DMS 273 (cell line): Measurements from ENCODE around the gene COL4A2.
"Not testable (repeated sequence)": the region's sequence is repeated elsewhere in the genome, so short reads cannot be mapped to it uniquely, and the experiment has no call there.

Experiments used
- DNase-seq: peaks from one replicate; lab custom pipeline; 2025; ENCODE audit not compliant: unreplicated experiment; lab: John Stamatoyannopoulos, UW

Gene COL4A2

DNA sequence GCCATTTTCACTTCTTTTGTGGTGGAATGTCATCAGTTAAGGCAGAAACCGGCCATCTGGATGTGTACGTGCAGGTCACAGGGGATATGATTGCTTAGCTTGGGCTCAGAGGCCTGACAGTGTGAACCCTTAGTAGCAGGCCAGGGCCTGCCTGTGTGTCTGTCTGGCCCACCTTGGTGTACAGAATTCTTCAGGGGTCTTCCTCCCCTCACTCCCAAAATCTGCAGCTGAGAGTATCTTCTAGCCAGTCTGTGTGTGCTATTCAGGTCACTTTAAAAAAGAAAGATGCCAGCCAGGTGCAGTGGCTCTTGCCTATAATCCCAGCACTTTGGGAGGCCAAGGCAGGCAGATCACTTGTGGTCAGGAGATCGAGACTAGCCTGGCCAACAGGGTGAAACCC is 179.8 kb downstream of the COL4A2 start:
- not testable (repeated sequence) for DNase-seq

DNA sequence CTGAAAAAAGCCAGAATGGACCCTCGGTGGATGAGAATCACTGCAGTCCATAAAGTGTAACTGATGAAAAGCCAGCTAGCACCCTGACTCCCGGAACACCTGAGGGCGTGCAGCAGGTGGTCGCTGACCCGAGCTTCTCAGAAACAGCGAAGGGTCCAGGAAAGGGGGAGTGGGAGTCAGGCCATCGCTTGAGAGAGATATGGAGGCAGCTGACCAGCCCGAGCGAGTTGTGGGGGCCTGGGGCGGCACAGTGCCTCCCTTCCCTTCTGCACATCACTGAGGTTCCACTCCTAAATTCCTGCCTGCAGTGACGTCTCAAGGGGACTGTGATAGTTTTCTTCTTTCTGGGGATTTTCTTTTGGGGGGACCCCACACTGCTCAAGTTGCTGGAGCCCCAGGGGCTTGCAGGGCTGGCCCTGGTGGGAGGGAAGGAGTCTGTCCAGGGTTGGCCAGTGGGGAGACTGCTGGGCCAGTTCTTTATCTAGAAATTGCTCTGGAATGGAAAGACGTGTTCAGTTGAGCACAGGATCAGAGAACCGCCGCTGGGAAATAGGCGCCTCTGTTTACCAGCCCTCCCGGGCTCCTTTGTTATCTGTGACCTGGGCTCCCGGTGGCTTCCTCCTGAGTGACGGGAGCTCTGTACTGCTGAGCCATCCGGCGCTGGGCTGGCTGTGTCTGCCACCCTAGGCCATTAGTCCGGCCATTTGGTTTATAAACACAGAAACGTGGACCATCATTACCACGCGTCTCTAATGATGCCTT is 183.1 kb downstream of the COL4A2 start:
- no peak for DNase-seq

DNA sequence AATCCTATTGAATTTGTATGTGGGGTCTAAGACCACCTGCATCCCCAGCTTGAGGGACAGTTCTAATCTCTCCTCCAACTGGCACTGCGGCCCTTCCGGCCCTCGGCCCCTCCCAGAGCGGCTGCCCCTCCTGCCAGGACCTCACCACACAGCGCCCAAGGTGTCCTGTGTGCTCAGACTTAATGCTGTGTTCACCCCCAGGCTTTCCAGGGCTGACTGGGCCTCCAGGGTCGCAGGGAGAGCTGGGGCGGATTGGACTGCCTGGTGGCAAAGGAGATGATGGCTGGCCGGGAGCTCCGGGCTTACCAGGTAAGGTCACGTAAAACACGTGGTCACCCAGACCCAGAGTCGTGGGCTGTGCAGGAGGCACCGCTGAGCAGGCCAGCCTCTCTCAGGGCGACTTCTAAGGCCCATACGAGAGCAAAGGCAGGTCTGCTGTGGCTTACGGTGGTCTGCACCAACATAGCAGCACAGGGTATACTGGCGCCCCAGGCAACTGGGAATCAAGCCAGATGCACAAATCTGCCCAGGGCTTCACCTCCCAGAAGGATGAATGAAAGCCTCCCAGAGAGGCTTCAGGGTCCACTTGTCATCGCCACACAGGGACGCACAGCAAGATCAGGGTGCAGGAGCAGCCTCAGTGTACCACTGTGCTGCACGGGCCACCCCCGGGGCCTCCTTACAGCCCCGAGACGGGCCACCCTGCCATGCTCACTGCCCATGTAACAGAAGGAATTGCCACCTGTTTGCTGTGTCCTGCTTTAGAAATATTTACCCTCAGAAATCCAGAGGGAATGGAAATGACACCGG is 185.0 kb downstream of the COL4A2 start:
- DNase-seq = no peak

DNA sequence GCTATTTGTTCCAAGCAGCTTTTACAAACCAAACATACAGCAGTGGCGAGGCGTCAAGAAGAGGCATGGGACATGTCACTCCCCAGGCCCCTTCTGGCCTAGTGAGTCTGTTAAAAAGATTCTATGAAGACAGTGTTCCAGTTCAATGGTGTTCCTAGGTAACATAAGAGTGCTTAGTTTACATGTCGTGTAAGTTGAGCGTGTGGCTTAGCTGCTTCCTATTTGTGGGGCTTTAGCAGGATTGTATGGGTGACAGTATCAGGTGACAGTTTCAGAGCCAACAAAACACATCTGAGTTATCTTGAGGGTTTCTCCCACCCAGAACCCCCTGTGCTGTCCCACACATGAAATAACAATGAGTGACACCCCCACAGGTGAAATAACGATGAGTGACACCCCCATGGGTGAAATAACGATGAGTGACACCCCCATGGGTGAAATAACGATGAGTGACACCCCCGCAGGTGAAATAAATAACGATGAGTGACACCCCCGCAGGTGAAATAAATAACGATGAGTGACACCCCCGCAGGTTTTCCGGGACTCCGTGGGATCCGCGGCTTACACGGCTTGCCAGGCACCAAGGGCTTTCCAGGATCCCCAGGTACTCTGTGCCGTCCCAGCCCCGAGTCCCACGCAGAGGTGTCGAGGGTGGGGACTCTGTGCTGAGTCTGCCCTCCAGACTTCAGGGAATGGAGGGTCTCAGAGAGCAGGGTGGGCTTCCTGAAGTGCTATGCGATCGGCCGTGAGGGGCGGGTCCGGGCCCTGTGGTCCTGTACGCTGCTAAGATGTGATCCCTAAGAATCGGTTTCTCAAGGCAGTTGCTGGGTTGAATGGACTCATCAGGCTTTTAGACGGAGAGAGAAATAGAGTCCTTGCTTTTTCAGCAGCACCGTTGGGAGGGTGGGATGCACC is 185.9 kb downstream of the COL4A2 start:
- no peak for DNase-seq

DNA sequence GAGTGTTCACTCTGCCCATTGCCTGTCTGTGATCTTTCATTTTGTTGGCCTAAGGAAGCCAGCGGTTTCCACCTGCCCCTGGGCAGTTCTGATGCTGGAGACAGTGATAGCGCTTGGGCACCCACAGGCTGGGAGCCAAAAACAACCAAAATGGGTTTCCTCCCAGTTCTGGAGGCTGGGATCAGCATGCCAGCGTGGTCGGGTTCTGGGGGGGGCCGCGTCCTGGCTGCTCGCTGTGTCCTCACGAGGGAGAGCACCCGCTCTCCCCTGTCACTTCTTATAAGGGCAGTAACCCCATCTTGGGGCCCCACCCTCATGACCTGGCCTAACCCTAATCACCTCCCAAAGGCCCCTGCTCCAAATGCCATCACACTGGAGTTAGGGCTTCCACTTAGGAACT is 186.5 kb downstream of the COL4A2 start:
- DNase-seq = no peak

DNA sequence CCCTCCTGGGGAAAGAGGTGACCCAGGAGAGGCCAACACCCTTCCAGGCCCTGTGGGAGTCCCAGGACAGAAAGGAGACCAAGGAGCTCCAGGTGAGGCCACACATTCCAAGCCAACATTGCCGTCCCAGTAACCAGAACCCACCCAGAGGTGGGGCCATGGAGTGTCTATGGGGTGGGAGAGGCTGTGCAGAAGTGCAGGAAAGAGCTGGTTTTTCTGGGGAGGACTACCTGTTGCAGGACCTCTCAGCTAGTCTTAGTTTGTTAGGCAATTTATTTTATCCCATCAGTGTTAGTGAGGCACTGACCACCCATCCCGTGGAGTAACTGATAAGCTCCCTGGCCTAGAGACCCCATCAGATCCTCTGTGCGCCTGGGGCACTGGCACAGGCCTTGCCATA is 188.3 kb downstream of the COL4A2 start:
- DNase-seq = no peak

DNA sequence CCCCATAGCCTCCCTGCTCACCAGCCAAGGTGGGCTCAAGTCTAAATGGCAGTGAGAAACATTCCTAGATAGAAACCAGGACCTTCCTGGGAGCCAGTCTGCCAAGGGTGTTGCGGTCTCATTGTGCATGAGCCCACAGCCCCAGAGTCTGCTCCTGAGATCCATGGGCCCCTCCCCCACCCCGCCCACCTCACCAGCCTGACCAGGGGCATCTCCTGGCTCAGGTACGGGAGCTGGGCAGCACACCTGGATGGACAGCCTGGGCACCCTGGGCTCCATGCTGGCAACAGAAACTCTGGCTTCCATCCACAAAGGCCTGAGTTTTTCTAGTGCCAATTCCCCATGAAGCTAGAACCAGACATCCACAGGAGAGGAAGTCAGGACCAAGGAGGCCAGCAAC is 188.8 kb downstream of the COL4A2 start:
- no peak for DNase-seq

DNA sequence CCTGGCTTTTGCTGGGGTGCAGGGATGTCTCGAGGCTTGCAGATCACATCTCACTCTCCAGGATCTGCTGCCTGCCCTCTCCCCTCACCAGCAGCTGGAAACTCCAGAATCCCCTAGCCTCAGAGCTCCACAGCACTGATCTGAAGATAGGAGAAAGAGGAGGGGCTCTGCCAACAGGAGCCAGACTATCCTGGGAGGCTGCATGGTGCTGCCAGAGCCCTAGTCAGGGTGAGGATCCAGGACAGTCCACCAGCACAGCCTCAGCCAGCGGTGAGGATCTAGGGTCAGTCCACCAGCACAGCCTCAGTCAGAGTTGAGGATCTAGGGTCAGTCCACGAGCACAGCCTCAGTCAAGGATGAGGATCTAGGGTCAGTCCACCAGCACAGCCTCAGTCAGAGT is 189.2 kb downstream of the COL4A2 start:
- no peak for DNase-seq

DNA sequence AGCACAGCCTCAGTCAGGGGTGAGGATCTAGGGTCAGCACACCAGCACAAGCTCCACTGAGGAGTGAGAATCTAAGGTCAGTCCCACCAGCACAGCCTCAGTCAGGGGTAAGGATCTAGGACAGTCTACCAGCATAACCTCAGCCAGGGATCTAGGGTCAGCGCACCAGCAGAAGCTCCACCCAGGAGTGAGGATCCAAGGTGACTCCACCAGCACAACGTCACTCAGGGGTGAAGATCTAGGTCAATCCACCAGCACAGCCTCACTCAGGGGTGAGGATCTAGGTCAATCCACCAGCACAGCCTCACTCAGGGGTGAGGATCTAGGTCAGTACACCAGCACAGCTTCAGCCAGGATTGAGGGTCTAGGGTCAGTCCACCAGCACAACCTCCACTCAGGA is 189.9 kb downstream of the COL4A2 start:
- no peak for DNase-seq

DNA sequence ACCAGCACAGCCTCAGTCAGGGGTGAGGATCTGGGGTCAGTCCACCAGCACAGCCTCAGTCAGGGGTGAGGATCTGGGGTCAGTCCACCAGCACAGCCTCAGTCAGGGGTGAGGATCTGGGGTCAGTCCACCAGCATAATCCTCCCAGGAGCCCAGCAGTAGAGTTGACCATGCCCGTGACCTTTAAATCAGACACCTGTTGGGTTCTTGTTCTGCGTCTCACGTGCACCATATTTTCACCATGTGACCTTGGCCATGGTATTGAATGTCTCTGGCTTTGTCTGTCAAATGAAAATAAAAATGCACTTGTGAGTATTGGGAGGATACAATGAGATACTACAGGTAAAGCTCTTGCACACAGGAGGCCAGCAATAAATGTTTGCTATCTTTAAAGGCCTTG is 190.8 kb downstream of the COL4A2 start:
- DNase-seq = not testable (repeated sequence)

DNA sequence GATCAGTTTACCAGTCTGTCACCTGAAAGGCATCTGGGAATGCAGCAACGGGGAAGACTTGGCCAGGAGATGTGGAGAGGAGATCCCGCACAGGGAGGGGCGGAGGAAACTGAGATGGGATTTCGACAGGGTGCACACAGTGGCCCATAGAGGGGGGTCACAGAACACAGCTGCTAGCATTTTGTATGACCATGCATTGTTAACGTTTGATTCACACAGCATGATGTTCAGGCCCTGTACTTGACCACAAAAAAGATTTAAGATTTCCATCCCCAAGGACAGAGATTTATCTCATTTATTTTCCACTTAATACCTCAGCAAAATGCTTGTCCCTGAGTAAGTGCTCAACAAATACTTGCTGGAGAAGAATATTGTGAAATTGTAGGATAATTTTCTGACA is 191.2 kb downstream of the COL4A2 start:
- no peak for DNase-seq

DNA sequence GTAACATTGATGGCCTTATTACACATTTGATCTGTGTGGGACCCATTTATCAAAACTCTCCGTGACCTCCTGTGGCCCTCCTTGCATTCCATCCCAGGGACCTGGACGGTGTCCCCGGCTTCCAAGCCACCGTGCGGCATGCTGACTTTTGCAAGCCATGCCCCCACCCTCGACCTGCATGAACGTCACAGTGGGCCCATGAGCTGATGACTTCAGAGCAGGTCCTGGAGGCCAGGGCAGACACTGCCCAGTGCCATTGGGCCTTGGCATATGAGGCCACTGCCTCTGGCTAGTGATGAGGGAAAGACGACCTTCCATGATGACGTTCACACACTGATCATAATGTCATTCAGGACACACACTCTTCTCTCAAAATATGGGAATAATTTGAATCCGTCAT is 191.7 kb downstream of the COL4A2 start:
- DNase-seq = no peak

DNA sequence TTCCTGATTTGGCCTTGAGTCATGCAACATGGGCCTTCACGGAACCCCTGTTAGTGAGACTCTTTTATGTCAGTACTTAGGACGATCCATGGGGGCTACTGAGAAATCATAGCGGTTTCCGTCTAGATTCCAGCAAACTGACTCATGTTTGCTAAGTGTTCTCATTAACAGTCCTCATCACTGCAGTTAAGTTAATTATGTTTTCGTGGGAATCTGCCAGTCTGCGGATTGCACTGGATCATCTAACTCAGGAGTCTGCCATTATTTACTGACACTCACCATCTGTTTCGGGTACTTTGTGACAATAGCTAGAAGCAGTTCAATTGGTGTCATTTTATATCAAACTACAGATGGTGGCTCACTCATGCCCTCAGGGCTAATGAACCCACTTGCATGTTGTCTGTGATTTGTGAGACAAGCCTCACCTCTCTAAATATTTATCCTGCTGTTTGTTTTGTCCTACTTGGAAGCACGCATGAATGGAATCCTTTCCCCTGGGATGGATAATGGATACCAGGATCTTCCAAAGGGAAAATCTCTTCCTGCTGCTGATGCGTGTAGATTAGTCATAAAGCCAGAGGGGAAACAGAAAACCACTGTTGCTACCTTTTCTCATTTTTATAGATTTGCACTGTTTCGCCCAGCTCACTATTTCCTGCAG is 192.7 kb downstream of the COL4A2 start:
- peak; percentile 43 for DNase-seq

DNA sequence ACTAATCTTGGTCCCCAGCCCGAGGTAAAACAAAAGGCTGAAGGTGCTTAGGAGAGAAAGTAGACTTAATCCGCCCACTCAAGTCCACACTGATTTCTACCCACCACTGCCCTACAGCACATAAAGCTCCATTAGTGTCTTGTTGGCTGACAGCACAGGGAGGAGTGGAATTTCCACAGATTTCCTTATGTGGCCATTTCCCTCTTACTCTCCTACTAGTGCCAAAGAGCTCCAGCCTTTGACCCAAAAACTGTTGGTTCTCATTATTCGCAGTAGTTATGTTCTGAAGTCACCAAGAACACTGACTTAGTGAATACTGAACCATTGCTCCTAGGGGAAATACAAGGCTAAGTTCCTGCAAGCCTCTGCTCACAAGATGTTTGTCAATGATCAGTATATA is 193.3 kb downstream of the COL4A2 start:
- DNase-seq = no peak

DNA sequence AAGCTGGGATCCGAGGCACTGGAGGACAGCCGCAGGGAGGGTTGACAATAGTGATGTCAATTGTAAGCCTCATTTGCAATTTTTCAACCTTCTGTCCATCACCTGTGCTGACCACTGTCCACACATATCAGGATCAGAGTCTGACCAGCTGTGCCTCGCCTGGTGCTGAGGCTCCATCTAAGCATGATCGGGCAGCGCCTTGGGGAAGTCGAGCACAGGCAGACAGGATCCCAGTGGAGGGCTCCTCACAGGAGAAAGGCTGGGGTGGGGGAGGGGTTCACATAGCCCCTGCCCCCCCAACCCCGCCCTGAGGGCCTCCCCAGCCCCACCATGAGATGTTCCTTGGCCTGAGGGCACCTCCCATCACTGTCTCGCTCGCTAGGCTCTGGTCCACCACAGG is 194.1 kb downstream of the COL4A2 start:
- DNase-seq = no peak

DNA sequence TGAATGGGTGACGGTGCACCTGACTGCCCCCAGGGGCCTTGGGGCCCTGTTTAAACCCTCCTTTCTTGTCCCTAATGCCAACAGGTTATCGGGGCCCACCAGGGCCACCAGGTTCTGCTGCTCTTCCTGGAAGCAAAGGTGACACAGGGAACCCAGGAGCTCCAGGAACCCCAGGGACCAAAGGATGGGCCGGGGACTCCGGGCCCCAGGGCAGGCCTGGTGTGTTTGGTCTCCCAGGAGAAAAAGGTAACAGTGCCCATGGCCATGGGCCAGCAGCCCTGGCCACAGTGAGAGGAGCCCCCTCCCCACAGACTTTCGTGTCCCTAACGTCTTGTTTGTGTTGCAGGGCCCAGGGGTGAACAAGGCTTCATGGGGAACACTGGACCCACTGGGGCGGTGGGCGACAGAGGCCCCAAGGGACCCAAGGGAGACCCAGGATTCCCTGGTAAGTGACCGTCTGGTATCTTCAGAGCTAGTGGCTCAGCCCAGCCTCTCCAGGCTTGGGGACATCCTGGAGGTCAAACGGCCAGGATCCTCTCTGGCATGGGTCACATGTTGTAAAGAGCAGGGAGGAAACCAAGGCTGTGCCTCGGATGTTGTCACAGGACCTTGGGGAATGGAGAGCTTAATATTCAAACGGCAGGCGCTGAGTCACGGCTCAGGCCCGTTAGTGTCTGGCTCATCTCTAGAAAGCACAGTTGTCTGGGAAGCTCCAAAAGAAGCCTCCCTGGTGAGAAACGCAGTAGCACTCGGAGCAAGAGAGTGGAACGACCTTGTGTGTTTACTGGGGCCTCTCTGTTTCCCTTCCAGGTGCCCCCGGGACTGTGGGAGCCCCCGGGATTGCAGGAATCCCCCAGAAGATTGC is 196.2 kb downstream of the COL4A2 start:
- no peak for DNase-seq

DNA sequence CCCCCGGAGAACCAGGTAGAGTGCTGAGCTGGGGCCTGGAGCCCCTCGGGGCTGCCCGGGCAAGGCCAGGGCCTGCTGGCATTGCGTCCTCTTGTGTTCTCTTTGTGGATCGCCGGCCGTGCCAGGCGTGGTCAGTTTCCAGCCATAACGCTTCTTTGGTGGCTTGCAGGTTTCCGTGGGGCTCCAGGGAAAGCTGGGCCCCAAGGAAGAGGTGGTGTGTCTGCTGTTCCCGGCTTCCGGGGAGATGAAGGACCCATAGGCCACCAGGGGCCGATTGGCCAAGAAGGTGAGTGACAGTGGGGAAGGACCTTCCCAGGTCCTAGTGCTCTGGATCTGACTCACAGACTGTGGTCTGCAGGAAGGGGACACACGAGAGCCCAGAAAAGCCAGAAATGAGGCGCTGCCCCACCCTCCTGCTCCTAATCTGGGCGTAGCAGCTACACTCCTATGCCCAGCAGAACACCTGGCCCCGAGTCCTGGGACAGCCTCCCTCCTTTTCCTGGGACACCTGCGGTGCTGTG is 197.0 kb downstream of the COL4A2 start:
- no peak for DNase-seq

DNA sequence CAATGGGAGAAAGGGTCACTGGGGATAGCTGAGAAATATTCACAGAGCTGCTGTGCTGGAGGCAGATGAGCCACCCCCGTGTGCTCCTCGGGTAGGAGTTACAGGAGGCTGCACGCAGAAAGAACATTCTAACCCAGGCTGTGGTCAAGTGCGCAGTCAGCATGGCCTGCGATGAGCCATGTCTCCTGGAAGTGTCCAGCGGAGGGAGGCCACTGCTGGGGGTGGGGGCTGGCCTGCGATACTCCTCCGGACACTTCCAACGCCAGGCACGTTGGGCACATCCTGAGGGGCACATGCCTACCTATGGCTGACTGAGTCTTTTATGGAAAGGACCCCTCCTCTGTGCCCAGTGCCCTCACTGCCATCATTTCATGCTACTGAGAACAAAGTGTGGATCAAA is 198.5 kb downstream of the COL4A2 start:
- no peak for DNase-seq

DNA sequence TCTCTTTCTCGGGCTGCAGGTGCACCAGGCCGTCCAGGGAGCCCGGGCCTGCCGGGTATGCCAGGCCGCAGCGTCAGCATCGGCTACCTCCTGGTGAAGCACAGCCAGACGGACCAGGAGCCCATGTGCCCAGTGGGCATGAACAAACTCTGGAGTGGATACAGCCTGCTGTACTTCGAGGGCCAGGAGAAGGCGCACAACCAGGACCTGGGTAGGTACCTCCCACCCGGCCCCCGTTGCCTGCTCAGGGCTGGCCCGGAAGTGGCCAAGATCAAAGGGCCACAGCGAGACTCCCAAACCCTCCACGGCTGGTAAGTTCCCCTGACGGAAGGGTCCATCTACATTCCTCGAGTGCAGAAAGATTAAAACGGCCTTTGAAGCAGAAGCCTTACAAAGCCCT is 199.3 kb downstream of the COL4A2 start:
- no peak for DNase-seq
